ENCODE measurements around the gene SHB.

- TF ChIP-seq SP1 (IDR thresholded peaks at IDR 0.05) (no peak), BHLHE40 (IDR thresholded peaks at IDR 0.05; ENCODE audit: borderline replicate concordance) (no peak), TARDBP (IDR thresholded peaks at IDR 0.05) (no peak), FOXK2 (IDR thresholded peaks at IDR 0.05) (no peak), SUZ12 (IDR thresholded peaks at IDR 0.05) (no peak), ELF4 (IDR thresholded peaks at IDR 0.05) (no peak), NFRKB (IDR thresholded peaks at IDR 0.05) (no peak), HDGF (IDR thresholded peaks at IDR 0.05; ENCODE audit: borderline replicate concordance) (no peak), L3MBTL2 (conservative IDR thresholded peaks at IDR 0.05) (no peak)
Observed at GRCh38 chr9:37967014-37967760, 101.8 kb downstream of the SHB start.
